ENCODE measurements around the gene RAB17. TPM values are rescaled to one million over a fixed set of nuclear protein-coding genes. Genes with fewer than 3 reads are reported as not detected.

Gene RAB17
- total RNA-seq, 1 experiment from 2014 or later, result 41.8 TPM

- DNase-seq (ENCODE audit: low read depth, low spot score), result no peak
- no peak for TF ChIP-seq RAD21 (IDR thresholded peaks at IDR 0.05; ENCODE audit: low read depth)
- RAD21 ChIA-PET (ENCODE audit: low non-redundant PET in 1 of 2, low total read pairs in 2 of 2, uncharacterized antibody in 2 of 2, unreplicated experiment in 2 of 2), result no interaction called here
- Histone ChIP-seq H3K9me3 (ENCODE audit: control insufficient read depth in 1 of 2, insufficient read depth in 1 of 2, low read depth in 1 of 2, low read length in 2 of 2) (no peaks in the 10 kb centered on the region), H4K20me1 (ENCODE audit: insufficient read depth) (no peaks in the 10 kb centered on the region), H3K27me3 (ENCODE audit: insufficient read depth, low read length) (peaks cover 7% of the 10 kb centered on the region; the same call in 1 of the 2 replicates), H3K4me2 (ENCODE audit: low read length) (no peak overlapping the region), H3K4me3 (replicated peaks in 1 of 2; ENCODE audit: low read depth in 1 of 2, low read length in 2 of 2) (no peak overlapping the region), H3K27ac (ENCODE audit: low read depth, low read length) (no peak overlapping the region), H3K79me2 (ENCODE audit: insufficient read depth, low read length) (no peaks in the 10 kb centered on the region), H3K9me2 (ENCODE audit: insufficient read depth) (no peaks in the 10 kb centered on the region), H3K4me1 (ENCODE audit: control insufficient read depth in 1 of 2, insufficient read depth in 2 of 2, low read length in 2 of 2) (no peaks in the 10 kb centered on the region), H2AFZ (ENCODE audit: low read depth, low read length, poor library complexity, severe bottlenecking) (no peak overlapping the region), H3K9ac (ENCODE audit: low read length) (no peak overlapping the region), H3K36me3 (ENCODE audit: control insufficient read depth in 1 of 2, insufficient read depth in 2 of 2, low read length in 2 of 2) (no peaks in the 10 kb centered on the region)
- POLR2A ChIA-PET, result no interaction called here
- intact Hi-C loops (cut with micrococcal nuclease), result no loop called here
- CTCF ChIA-PET, result no interaction called here
- no peak for ATAC-seq
- BruUV-seq (replicated peaks), result no TSS peak
Measured at GRCh38 chr2:237638176-237638575, 47.6 kb upstream of the RAB17 start.

- ChIA-PET POLR2A (no interaction called here), CTCF (no interaction called here), RAD21 (ENCODE audit: low non-redundant PET in 1 of 2, low total read pairs in 2 of 2, uncharacterized antibody in 2 of 2, unreplicated experiment in 2 of 2) (no interaction called here)
- Histone ChIP-seq H3K4me2 (ENCODE audit: low read length) (no peak overlapping the region), H3K9ac (ENCODE audit: low read length) (no peak overlapping the region), H3K36me3 (ENCODE audit: control insufficient read depth in 1 of 2, insufficient read depth in 2 of 2, low read length in 2 of 2) (no peaks in the 10 kb centered on the region), H3K9me3 (ENCODE audit: control insufficient read depth in 1 of 2, insufficient read depth in 1 of 2, low read depth in 1 of 2, low read length in 2 of 2) (no peaks in the 10 kb centered on the region), H3K27ac (ENCODE audit: low read depth, low read length) (no peak overlapping the region), H3K4me3 (replicated peaks in 1 of 2; ENCODE audit: low read depth in 1 of 2, low read length in 2 of 2) (no peak overlapping the region), H4K20me1 (ENCODE audit: insufficient read depth) (no peaks in the 10 kb centered on the region), H3K4me1 (ENCODE audit: control insufficient read depth in 1 of 2, insufficient read depth in 2 of 2, low read length in 2 of 2) (no peaks in the 10 kb centered on the region), H3K79me2 (ENCODE audit: insufficient read depth, low read length) (no peaks in the 10 kb centered on the region), H3K9me2 (ENCODE audit: insufficient read depth) (no peaks in the 10 kb centered on the region), H3K27me3 (ENCODE audit: insufficient read depth, low read length) (peaks cover 7% of the 10 kb centered on the region; the same call in 1 of the 2 replicates), H2AFZ (ENCODE audit: low read depth, low read length, poor library complexity, severe bottlenecking) (no peak overlapping the region)
- DNase-seq (ENCODE audit: low read depth, low spot score) (no peak), ATAC-seq (no peak)
- intact Hi-C loops (cut with micrococcal nuclease), result no loop called here
- TF ChIP-seq SP1 (IDR thresholded peaks at IDR 0.05; ENCODE audit: low read depth) (no peak), POLR2AphosphoS5 (IDR thresholded peaks at IDR 0.05; ENCODE audit: low read depth, low read length) (no peak), TCF7L2 (IDR thresholded peaks at IDR 0.05; ENCODE audit: borderline replicate concordance, extremely low read depth, insufficient read depth, insufficient read length) (no peak), POLR2A (IDR thresholded peaks at IDR 0.05; ENCODE audit: borderline replicate concordance, extremely low read depth, insufficient read depth, insufficient read length) (no peak), FOSL1 (IDR thresholded peaks at IDR 0.05; ENCODE audit: low read depth) (no peak), ATF3 (IDR thresholded peaks at IDR 0.05) (no peak), MAX (IDR thresholded peaks at IDR 0.05) (no peak), RAD21 (IDR thresholded peaks at IDR 0.05; ENCODE audit: low read depth) (no peak), ZFX (IDR thresholded peaks at IDR 0.05) (no peak), YY1 (IDR thresholded peaks at IDR 0.05; ENCODE audit: extremely low read depth, insufficient replicate concordance, low read depth, low read length) (no peak), SIN3A (IDR thresholded peaks at IDR 0.05; ENCODE audit: low read depth) (no peak)
- no TSS peak for BruUV-seq (replicated peaks)
Measured at GRCh38 chr2:237637429-237638135, 47.0 kb upstream of the RAB17 start.
